Neutrophil (primary cell): Measurements from ENCODE around the gene PLA2G4A.

ENCODE experiments used
- H3K27ac ChIP-seq: fragments of 200-600 bp; sonication (generic); 2 replicates; pipeline ENCODE4 v1.5.1; 2016; ENCODE audit warnings: mild to moderate bottlenecking, moderate library complexity
- H3K27me3 ChIP-seq: fragments of 200-600 bp; sonication (generic); 2 replicates; pipeline ENCODE4 v1.6.0; 2016; ENCODE audit warnings: mild to moderate bottlenecking
- H3K36me3 ChIP-seq: fragments of 200-600 bp; sonication (generic); 2 replicates; pipeline ENCODE4 v1.5.1; 2017
- H3K4me1 ChIP-seq, 2 experiments: fragments of 200-600 bp in 1 of 2; sonication (generic) in 1 of 2; 1 replicate in 1 of 2; 2 replicates in 1 of 2; pipeline versions ENCODE4 v1.5.1 to v1.6.1; 2013 to 2016; ENCODE audit warnings: low read depth in 1 of 2, low read length in 1 of 2, mild to moderate bottlenecking in 1 of 2, moderate library complexity in 1 of 2; ENCODE audit not compliant: control insufficient read depth in 1 of 2, insufficient read depth in 1 of 2
- H3K4me3 ChIP-seq, 2 experiments: fragments of 200-600 bp in 1 of 2; sonication (generic) in 1 of 2; 1 replicate in 1 of 2; 2 replicates in 1 of 2; pipeline ENCODE4 v1.5.1; 2013 to 2016; ENCODE audit warnings: low read depth in 1 of 2, low read length in 1 of 2, mild to moderate bottlenecking in 1 of 2, moderate library complexity in 1 of 2
- H3K9me3 ChIP-seq: fragments of 200-600 bp; sonication (generic); 2 replicates; pipeline ENCODE4 v1.5.1; 2016
- CTCF ChIP-seq: fragments of 200-600 bp; sonication (generic); IDR thresholded peaks from 2 replicates; pipeline ENCODE4 v1.5.1; 2016; ENCODE audit warnings: antibody characterized with exemption

PLA2G4A gene

GRCh38 chr1:186982116-186982515 lies 153.4 kb downstream of the PLA2G4A start:
- Histone ChIP-seq H3K36me3 (no peaks in the 10 kb centered on the region), H3K4me1 (peaks cover 17 to 29% of the 10 kb centered on the region in 2 experiments), H3K4me3 (no peak overlapping the region), H3K27me3 (no peaks in the 10 kb centered on the region), H3K9me3 (no peaks in the 10 kb centered on the region), H3K27ac (no peak overlapping the region)
- TF ChIP-seq CTCF: no peak

GRCh38 chr1:186983327-186983726 lies 154.6 kb downstream of the PLA2G4A start:
- Histone ChIP-seq H3K27me3 (no peaks in the 10 kb centered on the region), H3K36me3 (no peaks in the 10 kb centered on the region), H3K27ac (peak overlapping the region; percentile 11), H3K4me1 (peaks cover 11 to 22% of the 10 kb centered on the region in 2 experiments), H3K4me3 (no peak overlapping the region), H3K9me3 (no peaks in the 10 kb centered on the region)
- no peak for TF ChIP-seq CTCF

GRCh38 chr1:186984959-186985358 lies 156.2 kb downstream of the PLA2G4A start:
- TF ChIP-seq CTCF: no peak
- no peaks in the 10 kb centered on the region for H3K27me3 ChIP-seq
- peaks cover 0 to 8% of the 10 kb centered on the region in 2 experiments for H3K4me1 ChIP-seq
- no peak overlapping the region for H3K27ac ChIP-seq
- no peaks in the 10 kb centered on the region for H3K9me3 ChIP-seq
- no peaks in the 10 kb centered on the region for H3K36me3 ChIP-seq
- no peak overlapping the region for H3K4me3 ChIP-seq

GRCh38 chr1:186985889-186986491 lies 157.2 kb downstream of the PLA2G4A start:
- no peak overlapping the region for H3K27ac ChIP-seq
- peak; percentile 77 for TF ChIP-seq CTCF
- no peak overlapping the region for H3K4me3 ChIP-seq

GRCh38 chr1:186987065-186987464 lies 158.3 kb downstream of the PLA2G4A start:
- Histone ChIP-seq H3K36me3 (no peaks in the 10 kb centered on the region), H3K9me3 (no peaks in the 10 kb centered on the region), H3K4me3 (no peak overlapping the region), H3K27me3 (no peaks in the 10 kb centered on the region), H3K27ac (no peak overlapping the region), H3K4me1 (peaks cover 0 to 8% of the 10 kb centered on the region in 2 experiments)
- TF ChIP-seq CTCF: no peak

More at GRCh38 chr1:186985889-186986491, 157.2 kb downstream of the PLA2G4A start:
- no peaks in the 10 kb centered on the region for H3K9me3 ChIP-seq
- peaks cover 0 to 8% of the 10 kb centered on the region in 2 experiments for H3K4me1 ChIP-seq
- no peaks in the 10 kb centered on the region for H3K36me3 ChIP-seq
- H3K27me3 ChIP-seq: no peaks in the 10 kb centered on the region
